ENCODE data around the gene MME.

Gene MME

DNA sequence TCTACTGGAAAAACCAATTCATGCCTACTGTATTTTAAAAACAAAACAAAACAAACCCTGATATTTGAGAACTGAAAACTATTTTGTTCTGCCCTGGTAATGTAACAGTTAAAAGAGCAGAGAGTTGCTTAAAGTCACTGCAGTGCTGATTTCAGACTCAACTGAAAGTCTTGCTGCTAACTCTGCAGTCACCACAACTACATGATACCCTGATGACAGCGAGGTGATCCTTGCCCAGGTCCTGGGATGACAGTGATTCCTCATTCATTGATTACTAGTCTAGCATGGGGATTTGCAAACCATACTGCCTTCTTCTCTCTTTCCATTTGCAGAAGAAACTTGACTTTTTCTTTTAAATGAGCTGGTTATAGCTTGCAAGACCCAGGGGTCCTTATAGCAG, 67.5 kb downstream of the MME start:
- no peak for DNase-seq (ENCODE audit: low spot score)

DNA sequence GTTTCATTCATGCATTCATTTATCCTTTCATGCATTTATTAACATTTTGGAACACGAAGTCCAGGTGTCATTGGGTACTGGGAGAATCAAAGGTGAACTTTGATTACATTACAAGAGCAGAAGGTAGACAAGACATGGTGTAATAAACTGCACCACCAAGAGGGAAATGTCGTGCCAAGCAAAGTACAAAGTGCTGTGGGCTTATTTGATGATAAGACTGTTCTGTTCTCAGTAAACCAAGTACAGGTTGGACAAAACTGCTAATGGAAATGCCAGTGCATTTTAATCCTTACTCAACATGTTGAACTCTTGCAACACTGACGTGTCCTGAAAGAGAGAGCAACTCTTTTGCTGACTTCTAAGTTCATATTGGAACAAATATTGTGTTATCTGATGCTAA, 69.4 kb downstream of the MME start:
- DNase-seq (ENCODE audit: low spot score): no peak

DNA sequence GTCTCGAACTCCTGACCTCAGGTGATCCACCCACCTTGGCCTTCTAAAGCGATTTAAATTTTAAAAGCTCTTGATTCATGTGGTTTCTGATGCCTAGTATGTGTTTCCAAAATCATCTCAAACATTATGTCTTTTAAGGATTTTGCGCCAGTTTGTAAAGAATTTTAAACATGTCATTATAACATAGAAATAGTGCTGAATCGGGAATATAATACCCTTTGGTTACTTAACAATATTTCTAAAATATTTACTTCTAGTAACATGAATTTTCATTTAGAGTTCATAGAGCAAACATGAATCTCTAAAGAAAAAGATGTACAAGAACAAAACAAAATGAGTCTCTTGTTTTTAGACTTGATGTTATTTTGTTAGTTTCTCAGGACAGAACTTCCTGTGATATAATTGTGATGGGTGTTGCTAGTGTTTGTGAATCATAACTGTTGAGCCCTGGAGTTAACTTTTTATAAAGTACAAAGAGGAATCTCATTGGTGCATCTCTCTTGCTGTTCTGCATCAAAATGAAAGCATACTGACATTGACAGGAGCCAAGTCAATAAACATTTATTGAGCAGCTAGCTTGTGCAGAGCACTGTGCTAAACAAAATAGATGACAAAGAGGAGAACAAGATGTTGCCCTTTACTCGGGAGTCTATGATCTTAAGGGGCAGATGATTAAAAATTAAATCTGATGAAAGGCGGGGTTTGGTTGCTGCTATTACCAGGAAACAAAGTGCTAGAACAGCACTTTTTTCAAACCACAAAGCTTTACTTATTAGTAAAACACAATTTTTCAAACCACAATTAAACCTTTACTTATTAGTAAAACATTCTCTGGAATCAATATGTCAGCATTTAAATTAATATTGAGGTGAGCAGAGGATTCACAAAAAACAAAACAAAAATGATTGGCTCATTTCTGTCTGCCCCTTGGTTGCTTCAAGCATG, 73.4 kb downstream of the MME start:
- no peak for DNase-seq (ENCODE audit: low spot score)

DNA sequence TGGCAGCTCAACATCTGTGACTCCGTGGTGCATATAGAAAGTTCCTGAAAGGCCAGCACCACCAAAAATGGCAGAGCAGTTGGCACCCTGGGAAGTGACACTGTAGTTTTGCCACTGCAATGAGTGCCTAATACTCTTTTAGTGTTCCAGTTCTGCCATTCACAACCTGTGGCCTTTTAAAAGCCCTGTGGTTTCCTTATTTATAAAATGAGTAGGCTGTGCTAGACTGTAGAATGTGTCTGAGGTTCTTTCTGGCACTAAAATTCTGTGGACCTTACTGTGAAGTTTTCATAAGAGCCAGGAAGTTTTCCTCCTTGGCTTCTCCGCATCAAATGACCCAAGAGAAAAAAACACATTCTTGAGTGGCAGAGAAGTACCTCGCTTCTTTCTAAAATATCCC, 74.1 kb downstream of the MME start:
- DNase-seq (ENCODE audit: low spot score): no peak

DNA sequence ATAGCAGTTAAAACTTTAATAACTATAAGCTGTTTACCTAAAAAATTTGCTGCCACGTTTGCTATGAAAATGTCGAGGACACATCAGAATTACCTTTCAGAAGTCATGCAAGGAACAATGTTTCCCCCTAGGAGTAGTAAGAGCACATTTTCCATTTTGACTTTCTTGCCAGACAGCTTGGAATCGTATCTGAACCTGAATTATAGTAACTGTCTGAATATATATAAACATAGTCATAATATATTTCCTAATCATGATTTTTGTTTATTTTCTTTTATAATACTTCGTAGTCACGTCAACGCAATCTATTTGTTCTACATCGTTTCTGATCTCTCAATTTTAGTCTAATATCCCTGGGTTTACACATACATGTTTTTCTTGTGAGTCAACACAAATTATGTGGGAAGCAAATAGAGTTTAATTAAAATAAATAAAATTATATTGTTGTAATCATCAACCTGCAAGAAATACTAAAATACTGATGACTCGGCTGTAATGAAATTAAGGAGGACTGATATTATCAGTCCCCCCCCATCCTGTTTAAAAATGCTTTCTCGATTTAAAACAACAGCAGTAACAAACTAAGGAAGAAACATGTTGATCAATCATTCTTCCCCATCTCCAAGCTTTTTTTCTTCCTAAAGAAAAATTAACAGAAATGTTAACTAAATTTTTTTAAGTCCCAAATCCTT, 78.4 kb downstream of the MME start:
- DNase-seq (ENCODE audit: low spot score): no peak

DNA sequence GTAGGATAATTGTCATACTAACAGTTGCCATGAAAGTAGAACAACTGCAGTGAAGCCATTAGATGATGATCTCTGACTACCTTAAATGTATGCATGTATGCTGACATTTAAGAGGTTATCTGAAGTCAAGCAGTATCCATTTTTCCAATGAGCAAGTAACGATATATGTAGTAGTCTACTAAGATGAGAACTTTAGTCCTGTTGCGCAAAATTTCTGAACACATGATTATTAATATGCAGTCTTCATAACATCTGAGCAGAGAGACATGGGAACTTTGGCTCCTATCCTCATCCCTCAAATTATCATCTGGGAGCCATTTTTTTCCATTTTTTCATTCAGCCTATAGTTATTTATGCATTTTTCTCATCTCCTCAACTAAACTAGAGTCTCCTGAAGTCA, 79.2 kb downstream of the MME start:
- DNase-seq (ENCODE audit: low spot score): no peak

DNA sequence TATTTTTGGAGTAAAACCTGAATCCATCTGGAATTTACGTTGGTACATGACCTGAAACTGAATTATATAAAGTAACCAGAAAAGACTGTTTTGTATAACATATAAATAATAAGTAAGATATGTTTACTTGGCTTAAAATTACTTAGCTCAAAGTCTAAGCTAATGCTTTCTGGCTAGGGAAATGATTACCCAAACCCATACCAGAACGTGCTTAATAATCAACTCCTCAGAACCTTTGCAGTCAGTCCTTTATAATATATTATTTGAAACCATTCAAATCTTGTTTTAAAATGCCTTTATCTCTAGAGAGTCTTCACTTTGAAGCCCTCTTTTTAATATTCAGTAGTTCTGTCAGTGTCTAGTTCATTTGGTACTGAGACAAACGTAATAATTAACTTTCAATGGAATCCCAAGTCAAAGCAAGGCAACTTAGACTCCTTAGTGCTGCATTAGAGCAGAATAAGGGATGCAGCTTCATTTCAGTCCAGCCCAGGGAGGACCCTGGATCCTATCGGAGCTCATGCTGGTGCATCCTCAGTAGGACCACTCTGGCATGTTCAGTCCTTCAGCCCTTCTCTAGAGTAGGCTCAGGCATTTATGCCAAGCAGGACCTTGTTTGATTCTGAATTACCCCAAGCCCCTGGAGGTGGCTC, 81.6 kb downstream of the MME start:
- DNase-seq (ENCODE audit: low spot score): no peak

DNA sequence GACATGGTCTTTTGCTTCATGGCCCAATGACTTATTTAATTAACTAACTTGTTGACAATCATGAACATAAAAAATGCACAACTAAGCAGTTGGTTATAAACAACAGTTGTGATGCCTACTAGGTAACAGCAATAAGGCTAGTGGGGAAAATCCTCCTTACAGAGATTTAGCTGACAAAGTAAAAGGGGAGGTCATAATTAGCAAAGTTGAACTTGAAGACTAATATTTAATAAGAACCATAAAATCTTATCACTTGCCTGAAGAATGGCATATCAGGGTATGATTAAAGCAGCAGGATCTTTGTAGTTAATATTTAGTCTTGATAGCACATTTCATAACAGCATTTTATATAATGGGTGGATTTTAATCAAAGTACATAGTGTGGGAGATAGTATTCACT, 84.2 kb downstream of the MME start:
- DNase-seq (ENCODE audit: low spot score): peak; percentile 33

DNA sequence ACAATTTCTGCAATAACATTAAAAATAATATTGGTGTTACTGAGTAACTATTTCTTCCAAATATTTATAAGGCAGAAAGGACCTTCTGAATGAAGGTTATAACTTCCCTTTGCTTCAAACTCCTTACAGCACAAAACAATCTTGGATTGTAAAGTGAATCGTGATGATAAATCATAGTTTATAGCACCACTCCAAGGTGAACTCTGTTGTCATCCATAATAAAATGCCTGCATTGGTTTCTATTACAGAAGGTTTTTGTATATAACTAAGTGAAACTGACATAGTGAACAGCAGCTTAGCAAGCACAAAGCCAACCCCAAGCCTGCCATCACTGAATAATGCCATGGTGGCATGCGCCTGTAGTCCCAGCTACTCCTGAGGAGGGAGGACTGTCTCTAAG, 86.3 kb downstream of the MME start:
- no peak for DNase-seq (ENCODE audit: low spot score)

DNA sequence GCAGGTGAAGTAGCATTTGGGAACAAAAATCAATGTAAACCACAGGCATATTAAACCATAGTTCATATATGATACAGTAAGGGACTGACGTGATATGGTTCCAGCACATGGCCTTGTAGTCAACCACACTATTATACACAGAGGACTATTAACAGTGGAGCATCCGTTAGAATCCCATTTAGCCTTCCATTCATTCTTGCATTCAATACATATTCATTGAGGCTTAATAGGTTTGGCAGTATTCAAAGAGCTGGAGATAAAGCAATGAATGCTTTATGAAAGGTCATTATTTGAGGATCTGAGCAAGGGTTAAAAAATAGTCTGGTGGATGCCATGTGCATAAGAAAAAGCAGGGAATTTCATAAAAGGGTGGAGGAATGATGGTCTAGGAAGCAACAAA, 89.1 kb downstream of the MME start:
- no peak for DNase-seq (ENCODE audit: low spot score)

DNA sequence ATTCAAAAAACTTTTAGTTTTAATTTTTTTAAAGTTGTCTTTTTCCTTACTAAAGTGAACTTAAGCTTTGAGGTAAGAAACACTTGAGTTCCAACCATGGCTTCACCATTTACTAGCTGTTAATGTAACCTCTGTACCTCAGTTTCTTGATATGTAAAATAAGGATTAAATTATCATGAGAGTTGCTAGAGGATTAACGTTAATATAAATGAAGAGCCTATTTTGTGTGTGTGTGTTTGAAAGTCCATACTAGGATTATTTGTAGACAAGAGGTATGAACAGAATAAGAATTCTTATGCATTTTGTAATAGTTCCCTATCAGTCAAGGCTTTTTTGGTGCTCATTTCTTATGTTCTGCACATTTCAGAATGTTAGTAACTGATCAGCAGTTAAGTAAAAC, 93.7 kb downstream of the MME start:
- DNase-seq (ENCODE audit: low spot score): no peak

DNA sequence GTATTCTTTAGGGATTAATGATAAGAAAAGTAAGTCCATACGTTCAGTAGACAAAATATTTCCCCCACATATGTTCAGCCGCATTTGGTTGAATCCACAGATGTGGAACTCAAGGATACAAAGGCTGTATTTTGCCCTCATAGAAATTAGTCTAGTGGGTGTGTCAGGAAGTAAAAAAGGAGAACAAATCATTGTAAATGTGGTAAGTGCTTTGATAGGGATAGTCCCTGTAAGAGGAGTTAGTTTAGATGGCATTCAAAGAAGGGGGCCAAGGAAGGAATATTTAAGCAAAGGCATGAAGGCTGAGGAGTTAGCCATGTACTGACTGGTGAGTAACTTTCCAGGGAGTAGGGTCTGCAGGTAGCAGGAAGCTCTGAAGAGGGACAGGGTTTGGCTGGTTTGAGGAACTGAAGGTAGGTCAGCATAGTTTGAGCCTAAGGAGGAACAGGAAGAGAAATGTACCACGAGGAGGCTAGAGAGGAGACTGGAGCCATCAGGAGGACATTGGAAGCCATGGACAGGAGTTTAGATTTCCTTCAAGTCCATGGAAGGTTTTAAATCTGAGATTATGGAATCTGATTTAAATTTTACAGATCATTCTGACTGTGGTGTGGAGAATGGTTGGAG, 98.8 kb downstream of the MME start:
- no peak for DNase-seq (ENCODE audit: low spot score)

DNA sequence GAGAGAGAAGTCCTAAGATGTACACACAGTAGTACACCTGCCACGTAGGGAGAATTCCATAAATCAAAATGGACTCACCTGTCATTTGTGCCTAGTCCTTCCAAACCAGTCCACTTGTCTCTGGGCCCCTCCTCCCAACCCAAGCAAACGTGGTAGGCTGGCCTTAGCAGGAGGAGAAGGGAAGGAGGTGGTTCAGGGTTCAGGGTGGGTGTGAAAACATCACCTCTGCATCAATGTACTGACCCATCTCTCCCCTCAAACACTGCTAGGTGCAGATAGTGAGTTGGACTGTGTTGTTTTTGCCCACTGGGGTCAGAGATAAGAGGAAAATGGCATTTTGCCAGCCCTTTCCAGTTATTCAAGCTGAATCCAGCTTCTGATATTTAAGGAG, 99.3 kb downstream of the MME start:
- no peak for DNase-seq (ENCODE audit: low spot score)

DNA sequence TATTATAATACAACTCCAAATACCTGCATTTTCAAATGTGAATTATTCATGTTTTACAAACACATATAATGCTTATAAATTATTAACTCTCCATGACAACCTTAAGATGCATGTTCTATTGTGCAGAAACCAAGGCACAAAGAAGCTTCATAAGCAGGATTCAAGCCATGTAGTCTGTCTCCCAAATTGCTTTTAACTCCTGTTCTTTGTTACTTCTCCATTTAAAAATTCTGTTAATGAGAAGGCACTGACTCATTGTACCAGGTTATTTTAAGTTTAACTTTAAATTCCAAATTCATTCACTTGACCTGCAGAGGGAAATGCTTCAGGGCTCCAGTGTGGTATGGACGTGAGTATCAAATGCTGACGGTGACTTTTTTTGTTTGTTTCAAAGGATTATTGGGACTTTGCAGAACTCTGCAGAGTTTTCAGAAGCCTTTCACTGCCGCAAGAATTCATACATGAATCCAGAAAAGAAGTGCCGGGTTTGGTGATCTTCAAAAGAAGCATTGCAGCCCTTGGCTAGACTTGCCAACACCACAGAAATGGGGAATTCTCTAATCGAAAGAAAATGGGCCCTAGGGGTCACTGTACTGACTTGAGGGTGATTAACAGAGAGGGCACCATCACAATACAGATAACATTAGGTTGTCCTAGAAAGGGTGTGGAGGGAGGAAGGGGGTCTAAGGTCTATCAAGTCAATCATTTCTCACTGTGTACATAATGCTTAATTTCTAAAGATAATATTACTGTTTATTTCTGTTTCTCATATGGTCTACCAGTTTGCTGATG, 100.0 kb downstream of the MME start:
- no peak for DNase-seq (ENCODE audit: low spot score)

DNA sequence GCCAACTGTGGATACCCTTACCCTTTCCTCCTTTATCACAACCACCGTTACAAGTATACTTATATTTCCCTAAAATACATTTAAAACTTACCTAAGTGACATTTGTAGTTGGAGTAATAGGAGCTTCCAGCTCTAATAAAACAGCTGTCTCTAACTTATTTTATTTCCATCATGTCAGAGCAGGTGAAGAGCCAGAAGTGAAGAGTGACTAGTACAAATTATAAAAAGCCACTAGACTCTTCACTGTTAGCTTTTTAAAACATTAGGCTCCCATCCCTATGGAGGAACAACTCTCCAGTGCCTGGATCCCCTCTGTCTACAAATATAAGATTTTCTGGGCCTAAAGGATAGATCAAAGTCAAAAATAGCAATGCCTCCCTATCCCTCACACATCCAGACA, 102.3 kb downstream of the MME start:
- DNase-seq (ENCODE audit: low spot score): no peak

DNA sequence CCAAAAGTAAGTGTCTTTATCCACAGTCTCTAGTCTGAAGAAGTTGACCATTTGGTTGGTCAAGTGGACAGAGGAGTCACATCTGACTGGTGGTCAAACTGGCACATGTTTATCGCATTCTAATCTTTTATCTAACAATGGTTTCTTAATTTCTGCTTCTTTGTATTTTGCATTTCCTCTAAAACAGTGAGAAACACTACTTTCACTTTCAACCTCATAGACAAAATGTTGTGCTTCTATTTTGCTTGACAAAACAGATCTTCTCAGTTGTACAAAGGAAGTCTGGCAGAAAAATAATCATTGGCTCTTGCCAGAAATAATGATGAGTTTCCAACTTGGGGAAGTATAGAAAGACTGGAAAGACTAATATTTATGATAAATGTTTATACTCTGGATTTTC, 103.9 kb downstream of the MME start:
- DNase-seq (ENCODE audit: low spot score): no peak

DNA sequence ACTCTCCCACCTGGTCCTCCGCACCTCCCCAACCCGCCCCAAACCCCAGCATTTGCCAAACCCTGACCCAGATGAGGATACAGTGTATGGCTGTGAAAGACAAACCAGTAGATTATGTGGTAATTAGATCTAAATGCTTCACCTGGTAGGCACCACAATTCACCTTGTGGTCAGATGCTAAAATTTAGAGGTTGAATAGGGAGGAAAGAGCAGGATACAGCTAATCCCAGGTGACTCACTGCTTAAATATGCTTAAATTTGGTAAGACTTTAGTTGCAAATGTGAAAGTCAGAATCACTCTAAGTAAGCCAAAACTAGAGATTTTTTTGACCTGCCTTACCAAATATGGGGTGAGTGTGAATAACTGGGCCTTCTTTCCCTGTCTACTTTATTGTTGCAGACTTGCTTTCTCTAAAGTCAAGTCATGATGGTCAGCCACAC, 105.5 kb downstream of the MME start:
- no peak for DNase-seq (ENCODE audit: low spot score)

DNA sequence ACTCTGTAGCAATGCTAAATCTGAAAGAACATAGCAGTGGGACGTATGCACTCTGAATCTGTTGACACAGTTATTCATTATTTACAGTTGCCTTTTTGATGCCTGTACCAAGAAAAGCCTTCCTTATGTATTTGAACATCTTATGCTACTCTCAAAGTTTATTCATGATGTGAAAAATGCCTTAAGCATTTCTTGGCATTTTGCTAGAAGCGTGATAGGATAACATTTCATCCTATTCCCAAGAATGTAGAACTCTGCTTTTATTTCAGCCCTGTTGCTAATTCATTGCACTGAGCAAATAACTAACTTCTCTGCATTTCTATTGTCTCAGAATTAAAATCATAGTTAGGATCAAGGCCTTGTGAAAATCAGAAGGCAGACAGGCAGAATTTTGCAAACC, 107.9 kb downstream of the MME start:
- no peak for DNase-seq (ENCODE audit: low spot score)

DNA sequence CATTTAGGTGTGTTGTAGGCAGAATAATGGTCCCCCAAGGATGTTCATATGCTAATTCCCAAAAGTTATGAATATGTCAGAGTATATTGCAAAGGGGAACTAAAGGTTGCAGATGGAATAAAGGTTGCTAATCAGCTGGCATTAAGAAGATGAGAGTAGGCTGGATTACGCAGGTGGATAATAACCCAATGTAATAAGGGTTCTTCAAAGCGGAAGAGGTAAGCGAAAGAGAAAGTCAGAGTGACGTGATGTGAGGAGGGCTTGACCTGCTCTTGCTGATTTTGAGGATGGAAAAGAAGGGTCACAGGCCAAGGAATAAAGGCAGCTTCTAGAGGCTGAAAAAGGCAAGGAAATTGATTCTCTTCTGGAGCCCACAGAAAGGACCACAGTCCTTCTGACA, 109.4 kb downstream of the MME start:
- DNase-seq (ENCODE audit: low spot score): peak; percentile 61

DNA sequence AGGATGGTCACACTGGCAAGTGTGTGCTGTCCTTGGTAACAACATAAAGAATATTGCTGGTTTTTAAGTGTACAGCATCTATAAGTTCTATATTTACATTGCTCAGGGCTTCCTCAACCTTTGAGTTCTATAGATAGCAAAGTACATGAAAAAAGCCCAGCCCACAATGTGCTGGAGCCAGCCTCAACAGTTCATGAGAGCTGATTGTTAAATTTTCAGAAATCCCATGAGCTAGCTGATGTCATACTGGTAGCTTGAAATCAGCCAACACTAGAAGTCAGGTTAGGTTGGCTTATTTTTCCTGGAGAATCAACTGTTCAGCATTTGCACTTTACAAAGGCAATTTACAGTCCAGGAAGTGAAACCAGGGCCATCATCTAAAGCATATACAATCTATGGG, 110.6 kb downstream of the MME start:
- DNase-seq (ENCODE audit: low spot score): peak; percentile 60

DNA sequence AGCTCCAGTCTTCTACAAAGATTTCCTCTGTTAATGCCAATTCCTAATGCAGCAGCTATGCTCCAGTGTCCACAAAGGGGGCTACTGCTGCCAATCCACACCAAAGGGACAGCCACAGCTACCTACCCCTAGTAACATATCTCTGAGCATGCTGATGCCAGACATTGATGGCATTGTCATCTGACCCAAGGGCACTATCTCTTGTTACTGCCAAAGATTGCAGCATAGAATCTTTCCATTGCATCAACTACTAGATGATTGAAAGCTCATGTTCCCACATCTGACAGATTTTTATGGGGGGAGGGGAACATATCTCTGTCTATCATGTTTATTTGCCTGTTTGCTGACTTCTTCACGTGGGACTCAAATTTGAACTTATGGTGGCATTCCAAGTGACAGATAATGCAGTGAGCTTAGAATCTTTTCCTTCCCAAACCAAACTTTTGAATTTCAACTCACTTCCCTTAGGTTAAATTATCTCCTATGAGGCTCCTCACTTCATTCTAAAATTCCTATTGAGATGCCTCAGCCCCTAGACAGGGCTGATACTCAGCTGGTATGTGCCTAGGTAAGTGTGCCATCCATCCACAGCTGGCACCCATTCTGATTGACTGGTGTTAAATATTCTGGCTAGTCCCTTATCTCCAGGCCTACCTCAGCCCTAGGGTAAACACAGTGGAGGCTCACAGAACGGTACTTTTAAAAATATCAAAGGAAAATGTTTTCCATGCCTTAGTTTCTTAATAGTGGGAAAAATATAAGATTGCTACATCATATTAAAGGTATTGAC, 113.0 kb downstream of the MME start:
- no peak for DNase-seq (ENCODE audit: low spot score)
